HG02973 (cell line): ENCODE data around the gene UBE2C.

Source experiments
- ATAC-seq: cut with Tn5 transposase; IDR thresholded peaks from one replicate; pipeline ENCODE4 v1.9.1; 2021; ENCODE audit warnings: moderate library complexity; ENCODE audit not compliant: unreplicated experiment

The UBE2C gene

GRCh38 chr20:45857114-45857881, 44.9 kb downstream of the UBE2C start, which contains the start of the genes ACOT8 and ZSWIM3:
ACOT8 (minus strand) TSS chr20:45857392; CDS start chr20:45857315, 77 bp downstream.
ZSWIM3 (plus strand) TSS chr20:45857614; CDS start chr20:45857826, 212 bp downstream.
- ATAC-seq: peak; percentile 94

GRCh38 chr20:45857882-45858216, 45.4 kb downstream of the UBE2C start:
- ATAC-seq: peak; percentile 17

- no peak for ATAC-seq
Measured at GRCh38 chr20:45859916-45860315, 47.5 kb downstream of the UBE2C start.

- no peak for ATAC-seq
Measured at GRCh38 chr20:45860560-45861220, 48.2 kb downstream of the UBE2C start.

- no peak for ATAC-seq
Measured at GRCh38 chr20:45861221-45862075, 49.0 kb downstream of the UBE2C start.

- no peak for ATAC-seq
Measured at GRCh38 chr20:45863543-45864470, 51.4 kb downstream of the UBE2C start.

GRCh38 chr20:45866454-45866853, 54.0 kb downstream of the UBE2C start:
- ATAC-seq: no peak
